ENCODE data around the gene ZNF654. TPM values are rescaled to one million over a fixed set of nuclear protein-coding genes. Genes with fewer than 3 reads are reported as not detected.
A peak's percentile ranks its signal among the peaks of the same experiment; 100 is the strongest.

The ZNF654 gene
- polyA plus RNA-seq, 3 donors: 3.0 to 7.2 (median 4.8) TPM

DNA sequence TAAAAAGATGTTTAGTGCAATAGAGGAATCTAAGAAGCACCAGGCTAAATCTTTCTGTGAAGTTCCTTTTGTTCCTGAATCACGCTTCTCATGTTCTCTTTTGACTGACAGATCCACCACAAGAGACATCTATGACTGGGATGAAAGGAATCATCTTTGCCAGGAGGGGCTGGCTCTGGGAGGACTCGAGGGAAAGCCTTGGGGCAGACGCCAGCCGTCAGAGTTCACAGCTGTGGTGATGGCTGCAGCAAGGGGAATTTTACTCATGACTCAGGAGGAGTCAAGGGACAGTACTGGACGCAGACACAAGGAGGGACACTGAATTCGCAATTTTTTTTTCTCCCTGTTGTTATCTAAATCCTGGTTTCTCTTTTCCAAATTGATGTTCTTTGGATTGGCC is 129.4 kb downstream of the ZNF654 start:
- TF ChIP-seq, protein P1, sequence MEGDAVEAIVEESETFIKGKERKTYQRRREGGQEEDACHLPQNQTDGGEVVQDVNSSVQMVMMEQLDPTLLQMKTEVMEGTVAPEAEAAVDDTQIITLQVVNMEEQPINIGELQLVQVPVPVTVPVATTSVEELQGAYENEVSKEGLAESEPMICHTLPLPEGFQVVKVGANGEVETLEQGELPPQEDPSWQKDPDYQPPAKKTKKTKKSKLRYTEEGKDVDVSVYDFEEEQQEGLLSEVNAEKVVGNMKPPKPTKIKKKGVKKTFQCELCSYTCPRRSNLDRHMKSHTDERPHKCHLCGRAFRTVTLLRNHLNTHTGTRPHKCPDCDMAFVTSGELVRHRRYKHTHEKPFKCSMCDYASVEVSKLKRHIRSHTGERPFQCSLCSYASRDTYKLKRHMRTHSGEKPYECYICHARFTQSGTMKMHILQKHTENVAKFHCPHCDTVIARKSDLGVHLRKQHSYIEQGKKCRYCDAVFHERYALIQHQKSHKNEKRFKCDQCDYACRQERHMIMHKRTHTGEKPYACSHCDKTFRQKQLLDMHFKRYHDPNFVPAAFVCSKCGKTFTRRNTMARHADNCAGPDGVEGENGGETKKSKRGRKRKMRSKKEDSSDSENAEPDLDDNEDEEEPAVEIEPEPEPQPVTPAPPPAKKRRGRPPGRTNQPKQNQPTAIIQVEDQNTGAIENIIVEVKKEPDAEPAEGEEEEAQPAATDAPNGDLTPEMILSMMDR (IDR thresholded peaks at IDR 0.05): no peak
- Mint-ChIP-seq H3K27ac (no peak overlapping the region), H3K36me3 (no peaks in the 10 kb centered on the region), H3K9me3 (peaks cover 0 to 12% (median 5%) of the 10 kb centered on the region in 7 donors), H3K4me1 (no peaks in the 10 kb centered on the region), H3K4me3 (no peak overlapping the region), H3K27me3 (ENCODE audit: low read depth in 3 of 3) (peaks cover 0 to 2% (median 2%) of the 10 kb centered on the region in 3 donors)
- Histone ChIP-seq H4K20me1 (ENCODE audit: insufficient read depth, low read length) (no peaks in the 10 kb centered on the region), H3K27ac (ENCODE audit: low read depth in 1 of 2, low read length in 2 of 2) (no peak overlapping the region), H3K36me3 (replicated peaks in 1 of 2; ENCODE audit: control insufficient read depth in 1 of 2, insufficient read depth in 2 of 2, low read length in 2 of 2) (no peaks in the 10 kb centered on the region), H3K9ac (ENCODE audit: insufficient read depth, low read length, poor library complexity, severe bottlenecking) (no peak overlapping the region), H2AFZ (ENCODE audit: insufficient read depth, low read depth, low read length, poor library complexity, severe bottlenecking) (no peak overlapping the region), H3K4me3 (replicated peaks in 1 of 3; ENCODE audit: low read depth in 2 of 3, low read length in 3 of 3) (no peak overlapping the region), H3K4me2 (replicated peaks; ENCODE audit: extremely low read depth, low read length, poor library complexity, severe bottlenecking) (no peak overlapping the region), H3K27me3 (ENCODE audit: control insufficient read depth in 2 of 2, insufficient read depth in 2 of 2, low read length in 2 of 2) (no peaks in the 10 kb centered on the region), H3K9me3 (replicated peaks in 1 of 2; ENCODE audit: control insufficient read depth in 1 of 2, insufficient read depth in 1 of 2, low read length in 2 of 2) (no peaks in the 10 kb centered on the region), H3K79me2 (ENCODE audit: insufficient read depth, low read length) (no peaks in the 10 kb centered on the region), H3K4me1 (ENCODE audit: control insufficient read depth in 1 of 2, insufficient read depth in 2 of 2, low read length in 2 of 2) (no peaks in the 10 kb centered on the region)
- no peak for DNase-seq
- WGBS (ENCODE audit: insufficient coverage): 98% methylated on average over 5 of the region's 6 CpGs
- intact Hi-C loops (cut with micrococcal nuclease): no loop called here

DNA sequence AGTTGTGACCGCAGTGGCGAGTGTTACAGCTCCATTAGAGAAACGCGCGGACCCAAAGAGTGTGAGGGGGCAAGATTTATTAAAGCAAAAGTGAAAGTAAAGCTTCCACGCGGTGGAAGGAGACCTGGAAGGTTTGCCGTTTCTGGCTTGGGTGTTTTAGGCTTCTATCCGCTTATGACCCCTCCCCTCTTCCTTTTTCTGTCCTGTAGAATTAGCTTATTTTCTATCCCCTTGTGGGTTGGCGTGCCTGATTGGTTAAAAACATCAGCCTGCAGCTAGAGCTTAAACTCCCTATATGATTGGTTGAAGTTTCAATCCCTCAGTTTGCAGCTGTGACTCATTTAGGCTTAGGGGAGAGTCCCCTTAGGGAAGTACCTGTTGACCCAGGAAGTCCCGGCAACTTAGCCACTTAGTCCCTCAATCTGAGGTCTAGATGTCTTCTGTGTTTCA is 130.3 kb downstream of the ZNF654 start:
- peak in 1 of 3 donors; percentile 19 for DNase-seq
- Histone ChIP-seq H3K27me3 (ENCODE audit: control insufficient read depth in 2 of 2, insufficient read depth in 2 of 2, low read length in 2 of 2) (no peaks in the 10 kb centered on the region), H3K4me3 (replicated peaks in 1 of 3; ENCODE audit: low read depth in 2 of 3, low read length in 3 of 3) (no peak overlapping the region), H3K36me3 (replicated peaks in 1 of 2; ENCODE audit: control insufficient read depth in 1 of 2, insufficient read depth in 2 of 2, low read length in 2 of 2) (no peaks in the 10 kb centered on the region), H3K27ac (ENCODE audit: low read depth in 1 of 2, low read length in 2 of 2) (no peak overlapping the region), H3K9ac (ENCODE audit: insufficient read depth, low read length, poor library complexity, severe bottlenecking) (no peak overlapping the region), H3K79me2 (ENCODE audit: insufficient read depth, low read length) (no peaks in the 10 kb centered on the region), H3K9me3 (replicated peaks in 1 of 2; ENCODE audit: control insufficient read depth in 1 of 2, insufficient read depth in 1 of 2, low read length in 2 of 2) (no peaks in the 10 kb centered on the region), H4K20me1 (ENCODE audit: insufficient read depth, low read length) (no peaks in the 10 kb centered on the region), H2AFZ (ENCODE audit: insufficient read depth, low read depth, low read length, poor library complexity, severe bottlenecking) (no peak overlapping the region), H3K4me2 (replicated peaks; ENCODE audit: extremely low read depth, low read length, poor library complexity, severe bottlenecking) (no peak overlapping the region), H3K4me1 (ENCODE audit: control insufficient read depth in 1 of 2, insufficient read depth in 2 of 2, low read length in 2 of 2) (no peaks in the 10 kb centered on the region)
- peaks cover 0 to 2% (median under 1%) of the 10 kb centered on the region in 3 donors for H3K27me3 Mint-ChIP-seq (ENCODE audit: low read depth in 3 of 3)
- intact Hi-C loops (cut with micrococcal nuclease): no loop called here
- no peaks in the 10 kb centered on the region for H3K4me1 Mint-ChIP-seq
- no peak overlapping the region for H3K27ac Mint-ChIP-seq
- H3K4me3 Mint-ChIP-seq: no peak overlapping the region
- WGBS (ENCODE audit: insufficient coverage): no CpG with 5 or more reads among the region's 11 CpGs
- TF ChIP-seq, protein P1 (IDR thresholded peaks at IDR 0.05): no peak
- no peaks in the 10 kb centered on the region for H3K36me3 Mint-ChIP-seq
- peaks cover 0 to 14% (median 5%) of the 10 kb centered on the region in 7 donors for H3K9me3 Mint-ChIP-seq
